Measurements from ENCODE around the gene PSME1. TPM values are rescaled to one million over a fixed set of nuclear protein-coding genes. Genes with fewer than 3 reads are reported as not detected.

The PSME1 gene
- total RNA-seq, 2 donors from 2014 or later: 361 to 375 TPM

DNA sequence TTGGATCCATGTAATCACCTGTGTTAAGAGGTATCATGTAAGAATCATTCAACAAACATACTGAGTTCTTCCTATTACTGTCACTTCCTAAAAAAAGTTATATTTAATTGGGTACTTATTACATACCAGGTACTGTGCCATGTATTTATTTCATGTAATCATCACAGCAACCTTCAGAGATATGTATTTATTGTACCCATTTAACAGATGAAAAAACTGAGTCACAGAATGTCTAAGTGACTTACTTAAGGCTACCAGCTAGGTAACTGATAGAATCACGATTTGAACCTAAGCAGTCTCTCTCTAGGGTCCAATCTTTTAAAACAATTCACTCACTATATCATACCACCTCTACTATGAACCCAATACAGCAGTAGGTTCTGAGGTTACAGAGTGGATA lies 8.5 kb downstream of the PSME1 start:
- H3K36me3 Mint-ChIP-seq (ENCODE audit: low read depth): peaks cover 85% of the 10 kb centered on the region
- H3K9me3 Mint-ChIP-seq: no peaks in the 10 kb centered on the region
- peaks cover 46% of the 10 kb centered on the region for H3K4me1 Mint-ChIP-seq
- no peaks in the 10 kb centered on the region for H3K27me3 Mint-ChIP-seq
- peak overlapping the region; percentile 91 for H3K4me3 Mint-ChIP-seq
- no peak overlapping the region for H3K27ac Mint-ChIP-seq
- ATAC-seq (replicated peaks): no peak

DNA sequence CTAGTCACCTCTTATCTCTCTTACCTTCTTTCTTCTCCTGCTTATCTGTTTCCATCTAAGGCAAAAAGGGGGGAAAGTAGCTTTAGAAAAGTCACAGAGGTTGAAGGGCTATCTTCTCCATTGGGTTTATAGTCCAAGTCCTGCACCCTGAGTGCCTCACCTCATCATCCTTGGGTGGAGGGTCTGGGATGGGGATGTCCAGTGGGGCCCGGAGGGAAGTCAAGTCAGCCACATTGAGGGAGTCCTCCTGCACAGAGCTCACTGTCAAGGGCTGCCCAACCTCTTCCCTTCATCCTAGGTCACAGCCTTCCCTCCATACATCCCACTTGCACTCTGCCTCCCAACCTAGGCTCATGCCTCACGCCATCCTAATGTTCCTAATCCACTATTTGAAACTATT lies 9.2 kb downstream of the PSME1 start:
- Mint-ChIP-seq H3K9me3 (no peaks in the 10 kb centered on the region), H3K36me3 (ENCODE audit: low read depth) (peaks cover 85% of the 10 kb centered on the region), H3K4me1 (peaks cover 46% of the 10 kb centered on the region), H3K4me3 (peak overlapping the region; percentile 91), H3K27me3 (no peaks in the 10 kb centered on the region), H3K27ac (peak overlapping the region; percentile 85)
- no peak for ATAC-seq (replicated peaks)

DNA sequence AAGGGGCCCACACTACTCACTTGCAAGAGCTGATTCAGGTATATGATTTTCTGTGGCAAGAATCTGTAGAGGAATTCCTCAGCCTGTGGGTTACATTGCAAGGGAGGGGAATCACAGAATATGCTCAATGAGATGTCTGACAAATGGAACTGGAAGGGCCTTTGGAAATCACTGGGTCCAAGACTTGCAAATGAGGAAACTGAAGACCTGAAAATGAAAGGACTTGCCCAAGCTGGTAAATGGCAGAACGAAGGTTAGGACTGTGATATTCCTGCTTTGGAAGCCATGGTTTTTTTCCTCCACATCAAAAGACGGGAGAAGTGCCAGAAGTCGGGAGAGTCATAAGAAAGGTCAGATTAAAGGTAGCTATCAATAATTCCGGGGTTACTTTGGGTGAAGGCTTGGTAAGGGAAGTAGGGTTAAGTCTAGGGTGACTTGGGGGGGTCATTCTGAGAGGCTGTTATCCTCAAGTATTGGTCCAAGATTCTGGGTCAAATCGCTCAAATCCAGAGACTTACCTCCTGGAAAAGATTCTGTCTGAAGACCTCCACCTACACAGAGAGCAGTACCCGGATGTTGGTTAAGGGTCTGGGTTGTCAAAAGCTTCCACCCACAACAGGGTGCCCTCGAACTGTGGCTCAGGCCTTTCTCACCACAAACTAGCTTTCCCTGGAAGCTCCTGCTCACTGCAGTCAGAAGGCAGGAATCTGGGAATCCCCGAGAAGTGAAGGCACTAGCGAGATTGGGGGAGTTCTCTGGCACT lies 9.9 kb downstream of the PSME1 start:
- Mint-ChIP-seq H3K27ac (peak overlapping the region; percentile 85), H3K4me3 (peak overlapping the region; percentile 91), H3K36me3 (ENCODE audit: low read depth) (peaks cover 85% of the 10 kb centered on the region), H3K9me3 (no peaks in the 10 kb centered on the region), H3K27me3 (no peaks in the 10 kb centered on the region), H3K4me1 (peaks cover 46% of the 10 kb centered on the region)
- ATAC-seq (replicated peaks): no peak

DNA sequence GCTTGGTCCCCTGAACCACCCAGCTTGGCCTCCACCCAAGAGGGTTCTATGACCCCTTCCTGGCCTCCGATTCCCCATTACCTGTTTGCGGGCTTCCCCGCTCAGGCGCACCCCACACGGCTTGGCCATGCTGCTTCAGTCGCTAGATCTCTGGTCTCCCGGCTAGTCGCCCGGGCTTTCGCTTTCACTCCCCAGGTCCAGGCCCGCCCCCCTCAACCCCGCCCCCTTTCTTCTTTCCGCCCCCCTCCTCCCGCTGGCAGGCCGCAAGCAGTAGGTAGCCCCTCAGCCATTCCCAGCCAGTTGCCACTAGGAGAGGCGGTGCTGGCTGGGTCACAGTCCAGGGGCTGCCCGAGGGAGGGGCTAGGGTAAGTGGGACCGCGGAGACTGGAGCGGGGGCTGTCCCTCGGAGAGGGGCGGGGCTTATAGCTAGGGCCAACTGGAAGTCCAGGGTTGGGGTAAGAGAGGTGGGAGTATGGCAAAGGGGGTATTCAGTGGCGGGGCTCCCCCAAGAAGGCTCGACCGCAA lies 10.5 kb downstream of the PSME1 start, which contains the start of gene PSME2:
PSME2 (minus strand) TSS at position 158 of the 525 bp plus-strand sequence; CDS start at position 129, 29 bp downstream.
- peaks cover 46% of the 10 kb centered on the region for H3K4me1 Mint-ChIP-seq
- peaks cover 85% of the 10 kb centered on the region for H3K36me3 Mint-ChIP-seq (ENCODE audit: low read depth)
- no peaks in the 10 kb centered on the region for H3K27me3 Mint-ChIP-seq
- no peaks in the 10 kb centered on the region for H3K9me3 Mint-ChIP-seq
- H3K4me3 Mint-ChIP-seq: peak within 1 kb of the TSS; percentile 91
- ATAC-seq (replicated peaks): peak; percentile 74
- peak within 1 kb of the TSS; percentile 85 for H3K27ac Mint-ChIP-seq

DNA sequence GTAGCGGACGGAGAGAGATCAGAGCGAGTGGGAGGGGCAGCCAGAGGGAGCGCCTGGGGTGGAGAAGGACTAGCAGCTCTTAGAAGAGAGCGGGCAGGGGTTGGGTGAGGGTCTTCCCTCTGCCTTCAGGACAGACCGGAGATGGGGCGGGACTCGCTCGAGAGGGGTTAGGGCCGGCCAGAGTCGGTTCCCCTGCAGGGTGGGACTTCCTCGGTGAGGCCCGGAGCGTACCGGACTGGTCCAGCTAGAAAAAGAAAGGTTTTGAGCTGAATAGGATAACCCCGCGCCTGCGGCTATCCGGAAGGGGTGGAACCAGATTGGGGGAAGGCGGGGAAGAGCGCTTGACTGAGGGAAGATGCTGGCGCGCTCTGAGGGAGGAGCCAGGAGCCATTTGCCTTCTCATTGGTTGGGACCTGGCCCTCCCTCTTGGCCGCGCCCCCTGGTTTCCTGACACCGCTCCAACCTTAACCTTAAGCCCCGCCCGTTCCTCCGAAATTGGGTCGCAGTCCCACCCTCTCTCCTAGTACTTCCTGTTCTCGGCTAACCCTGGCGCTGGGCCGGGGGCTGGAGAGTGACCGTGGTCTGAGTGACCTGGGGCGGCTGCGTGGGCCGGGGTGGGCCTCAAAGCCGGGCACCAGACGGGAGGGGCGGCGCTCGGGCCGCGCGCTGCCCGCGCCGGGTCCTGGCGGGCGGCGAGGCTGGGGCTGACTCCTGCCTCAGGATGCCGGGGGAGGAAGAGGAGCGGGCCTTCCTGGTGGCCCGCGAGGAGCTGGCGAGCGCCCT lies 11.2 kb downstream of the PSME1 start, which contains the start of gene RNF31:
RNF31 (plus strand) TSS at position 521 of the 783 bp plus-strand sequence; CDS start at position 722, 201 bp downstream.
- Mint-ChIP-seq H3K4me1 (peaks cover 42% of the 10 kb centered on the region), H3K9me3 (no peaks in the 10 kb centered on the region), H3K27me3 (no peaks in the 10 kb centered on the region), H3K27ac (peak within 1 kb of the TSS; percentile 85), H3K4me3 (peak within 1 kb of the TSS; percentile 91), H3K36me3 (ENCODE audit: low read depth) (peaks cover 85% of the 10 kb centered on the region)
- ATAC-seq (replicated peaks): peak; percentile 91

DNA sequence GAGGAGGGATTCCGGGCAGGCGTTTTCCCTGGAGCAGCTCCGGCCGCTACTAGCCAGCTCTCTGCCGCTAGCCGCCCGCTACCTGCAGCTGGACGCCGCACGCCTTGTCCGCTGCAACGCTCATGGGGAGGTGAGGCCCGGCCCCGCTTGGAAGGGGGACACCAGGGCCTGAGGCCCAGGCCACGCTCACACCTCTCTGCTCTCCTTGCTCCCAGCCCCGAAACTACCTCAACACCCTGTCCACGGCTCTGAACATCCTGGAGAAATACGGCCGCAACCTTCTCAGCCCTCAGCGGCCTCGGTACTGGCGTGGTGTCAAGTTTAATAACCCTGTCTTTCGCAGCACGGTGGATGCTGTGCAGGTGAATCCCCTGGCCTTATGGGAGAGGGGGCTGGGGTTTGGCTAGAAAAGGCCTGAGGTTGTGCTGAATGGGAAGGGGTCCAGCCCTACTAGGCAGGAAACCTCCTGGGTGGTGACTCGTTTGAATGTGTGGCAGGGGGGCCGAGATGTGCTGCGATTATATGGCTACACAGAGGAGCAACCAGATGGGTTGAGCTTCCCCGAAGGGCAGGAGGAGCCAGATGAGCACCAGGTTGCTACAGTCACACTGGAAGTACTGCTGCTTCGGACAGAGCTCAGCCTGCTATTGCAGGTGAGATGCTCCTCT lies 11.9 kb downstream of the PSME1 start:
- Mint-ChIP-seq H3K27me3 (no peaks in the 10 kb centered on the region), H3K36me3 (ENCODE audit: low read depth) (peaks cover 85% of the 10 kb centered on the region), H3K4me3 (peak overlapping the region; percentile 91), H3K9me3 (no peaks in the 10 kb centered on the region), H3K4me1 (peaks cover 38% of the 10 kb centered on the region), H3K27ac (peak overlapping the region; percentile 85)
- no peak for ATAC-seq (replicated peaks)

DNA sequence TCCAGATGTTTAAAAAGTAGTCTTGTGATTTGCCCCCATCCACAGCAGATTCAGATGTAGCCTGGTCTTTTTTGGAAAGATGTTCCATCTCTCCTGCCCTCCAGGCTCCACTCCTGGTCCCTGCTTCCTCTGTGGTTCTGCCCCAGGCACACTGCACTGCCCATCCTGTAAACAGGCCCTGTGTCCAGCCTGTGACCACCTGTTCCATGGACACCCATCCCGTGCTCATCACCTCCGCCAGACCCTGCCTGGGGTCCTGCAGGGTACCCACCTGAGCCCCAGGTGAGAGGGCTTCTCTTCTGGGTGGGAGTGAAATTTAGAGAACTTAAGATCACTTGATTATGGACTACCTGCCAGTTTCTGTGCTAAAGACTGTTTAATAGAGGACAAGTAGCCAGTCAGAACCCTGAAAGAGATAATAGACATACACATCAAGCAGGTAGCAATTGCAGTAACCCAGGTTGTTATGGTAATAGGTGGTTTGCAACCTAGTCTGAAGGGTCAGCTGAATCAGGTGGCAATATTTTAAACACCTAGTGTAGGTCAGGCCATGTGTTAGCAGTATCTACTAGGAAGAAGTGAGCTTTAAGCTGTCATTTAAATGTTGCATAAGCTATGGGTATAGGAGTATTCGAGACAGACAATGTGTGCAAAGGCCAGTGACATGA lies 13.4 kb downstream of the PSME1 start:
- no peak for ATAC-seq (replicated peaks)
- Mint-ChIP-seq H3K4me3 (peak overlapping the region; percentile 91), H3K4me1 (peaks cover 26% of the 10 kb centered on the region), H3K27ac (peak overlapping the region; percentile 85), H3K9me3 (no peaks in the 10 kb centered on the region), H3K36me3 (ENCODE audit: low read depth) (peaks cover 78% of the 10 kb centered on the region), H3K27me3 (no peaks in the 10 kb centered on the region)

DNA sequence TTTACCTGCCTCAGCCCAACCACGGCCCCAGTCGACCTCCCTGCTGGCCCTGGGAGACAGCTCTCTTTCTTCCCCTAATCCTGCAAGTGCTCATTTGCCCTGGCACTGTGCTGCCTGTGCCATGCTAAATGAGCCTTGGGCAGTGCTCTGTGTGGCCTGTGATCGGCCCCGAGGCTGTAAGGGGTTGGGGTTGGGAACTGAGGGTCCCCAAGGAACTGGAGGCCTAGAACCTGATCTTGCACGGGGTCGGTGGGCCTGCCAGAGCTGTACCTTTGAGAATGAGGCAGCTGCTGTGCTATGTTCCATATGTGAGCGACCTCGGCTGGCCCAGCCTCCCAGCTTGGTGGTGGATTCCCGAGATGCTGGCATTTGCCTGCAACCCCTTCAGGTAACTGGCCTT lies 14.1 kb downstream of the PSME1 start:
- peaks cover 23% of the 10 kb centered on the region for H3K4me1 Mint-ChIP-seq
- no peak overlapping the region for H3K27ac Mint-ChIP-seq
- no peaks in the 10 kb centered on the region for H3K27me3 Mint-ChIP-seq
- no peak for ATAC-seq (replicated peaks)
- peaks cover 78% of the 10 kb centered on the region for H3K36me3 Mint-ChIP-seq (ENCODE audit: low read depth)
- no peak overlapping the region for H3K4me3 Mint-ChIP-seq
- H3K9me3 Mint-ChIP-seq: no peaks in the 10 kb centered on the region

DNA sequence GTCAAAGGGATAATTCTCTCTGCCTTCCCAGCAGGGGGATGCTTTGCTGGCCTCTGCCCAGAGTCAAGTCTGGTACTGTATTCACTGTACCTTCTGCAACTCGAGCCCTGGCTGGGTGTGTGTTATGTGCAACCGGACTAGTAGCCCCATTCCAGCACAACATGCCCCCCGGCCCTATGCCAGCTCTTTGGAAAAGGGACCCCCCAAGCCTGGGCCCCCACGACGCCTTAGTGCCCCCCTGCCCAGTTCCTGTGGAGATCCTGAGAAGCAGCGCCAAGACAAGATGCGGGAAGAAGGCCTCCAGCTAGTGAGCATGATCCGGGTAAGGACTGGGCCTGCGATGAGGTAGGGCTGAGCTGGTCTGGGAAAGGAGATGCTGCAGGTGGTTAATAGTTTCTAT lies 14.6 kb downstream of the PSME1 start:
- Mint-ChIP-seq H3K4me1 (peaks cover 18% of the 10 kb centered on the region), H3K4me3 (no peak overlapping the region), H3K36me3 (ENCODE audit: low read depth) (peaks cover 78% of the 10 kb centered on the region), H3K9me3 (no peaks in the 10 kb centered on the region), H3K27me3 (no peaks in the 10 kb centered on the region), H3K27ac (no peak overlapping the region)
- no peak for ATAC-seq (replicated peaks)

DNA sequence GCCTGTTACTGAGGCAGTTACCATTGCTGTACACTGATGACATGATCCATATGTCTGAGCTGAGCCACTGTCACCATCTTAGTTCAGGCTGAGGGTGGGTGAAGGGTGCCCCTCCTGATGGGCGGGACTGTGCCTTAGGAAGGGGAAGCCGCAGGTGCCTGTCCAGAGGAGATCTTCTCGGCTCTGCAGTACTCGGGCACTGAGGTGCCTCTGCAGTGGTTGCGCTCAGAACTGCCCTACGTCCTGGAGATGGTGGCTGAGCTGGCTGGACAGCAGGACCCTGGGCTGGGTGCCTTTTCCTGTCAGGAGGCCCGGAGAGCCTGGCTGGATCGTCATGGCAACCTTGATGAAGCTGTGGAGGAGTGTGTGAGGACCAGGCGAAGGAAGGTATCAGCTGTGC lies 15.0 kb downstream of the PSME1 start:
- no peaks in the 10 kb centered on the region for H3K9me3 Mint-ChIP-seq
- H3K27me3 Mint-ChIP-seq: no peaks in the 10 kb centered on the region
- H3K4me3 Mint-ChIP-seq: no peak overlapping the region
- peaks cover 15% of the 10 kb centered on the region for H3K4me1 Mint-ChIP-seq
- H3K36me3 Mint-ChIP-seq (ENCODE audit: low read depth): peaks cover 78% of the 10 kb centered on the region
- no peak overlapping the region for H3K27ac Mint-ChIP-seq
- no peak for ATAC-seq (replicated peaks)

DNA sequence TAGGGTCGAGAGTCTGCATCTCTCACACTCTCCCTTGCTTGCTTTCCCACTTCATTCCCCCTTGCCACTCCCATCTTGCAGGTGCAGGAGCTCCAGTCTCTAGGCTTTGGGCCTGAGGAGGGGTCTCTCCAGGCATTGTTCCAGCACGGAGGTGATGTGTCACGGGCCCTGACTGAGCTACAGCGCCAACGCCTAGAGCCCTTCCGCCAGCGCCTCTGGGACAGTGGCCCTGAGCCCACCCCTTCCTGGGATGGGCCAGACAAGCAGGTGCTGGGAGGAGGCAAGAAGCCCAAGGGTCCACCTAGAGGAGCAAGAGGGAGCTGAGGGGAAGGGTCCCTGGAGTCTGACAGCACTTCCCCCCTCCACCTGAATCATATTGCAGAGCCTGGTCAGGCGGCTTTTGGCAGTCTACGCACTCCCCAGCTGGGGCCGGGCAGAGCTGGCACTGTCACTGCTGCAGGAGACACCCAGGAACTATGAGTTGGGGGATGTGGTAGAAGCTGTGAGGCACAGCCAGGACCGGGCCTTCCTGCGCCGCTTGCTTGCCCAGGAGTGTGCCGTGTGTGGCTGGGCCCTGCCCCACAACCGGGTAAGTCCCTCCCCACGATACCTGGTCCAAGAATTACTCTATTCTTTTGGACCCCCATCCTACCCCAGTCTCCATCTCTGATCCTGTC lies 15.5 kb downstream of the PSME1 start:
- H3K4me3 Mint-ChIP-seq: no peak overlapping the region
- H3K9me3 Mint-ChIP-seq: no peaks in the 10 kb centered on the region
- ATAC-seq (replicated peaks): no peak
- H3K27me3 Mint-ChIP-seq: no peaks in the 10 kb centered on the region
- peaks cover 78% of the 10 kb centered on the region for H3K36me3 Mint-ChIP-seq (ENCODE audit: low read depth)
- no peak overlapping the region for H3K27ac Mint-ChIP-seq
- peaks cover 15% of the 10 kb centered on the region for H3K4me1 Mint-ChIP-seq

DNA sequence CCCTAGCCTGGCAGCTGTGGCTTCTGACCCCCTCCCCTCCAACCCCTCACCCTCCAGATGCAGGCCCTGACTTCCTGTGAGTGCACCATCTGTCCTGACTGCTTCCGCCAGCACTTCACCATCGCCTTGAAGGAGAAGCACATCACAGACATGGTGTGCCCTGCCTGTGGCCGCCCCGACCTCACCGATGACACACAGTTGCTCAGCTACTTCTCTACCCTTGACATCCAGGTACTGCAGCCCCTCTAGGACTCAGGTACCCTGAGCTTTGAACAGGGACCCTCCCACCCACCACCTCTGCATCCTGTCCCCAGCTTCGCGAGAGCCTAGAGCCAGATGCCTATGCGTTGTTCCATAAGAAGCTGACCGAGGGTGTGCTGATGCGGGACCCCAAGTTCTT lies 19.1 kb downstream of the PSME1 start:
- no peaks in the 10 kb centered on the region for H3K27me3 Mint-ChIP-seq
- ATAC-seq (replicated peaks): no peak
- no peaks in the 10 kb centered on the region for H3K9me3 Mint-ChIP-seq
- peaks cover 93% of the 10 kb centered on the region for H3K36me3 Mint-ChIP-seq (ENCODE audit: low read depth)
- no peaks in the 10 kb centered on the region for H3K4me1 Mint-ChIP-seq
- H3K27ac Mint-ChIP-seq: peak overlapping the region; percentile 58
- no peak overlapping the region for H3K4me3 Mint-ChIP-seq

DNA sequence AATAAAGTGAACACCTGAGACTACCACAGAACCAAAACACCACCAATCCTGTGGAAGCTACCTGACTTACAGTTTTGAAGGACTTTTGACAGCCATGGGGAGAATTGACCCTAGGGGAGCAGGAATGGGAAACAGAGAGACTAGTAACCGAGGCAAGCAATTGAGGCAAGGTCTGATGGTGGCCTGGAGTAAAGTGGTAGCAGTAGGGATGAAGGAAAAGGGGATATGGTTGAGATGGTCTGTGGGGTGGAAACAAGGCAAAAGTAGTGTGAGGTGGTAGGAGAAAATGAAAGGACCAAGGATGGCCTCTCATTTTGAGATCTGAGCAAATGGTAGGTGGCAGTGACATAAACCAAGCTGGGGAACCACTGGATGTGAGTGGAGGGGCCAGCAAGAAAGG lies 20.8 kb downstream of the PSME1 start:
- peak overlapping the region; percentile 67 for H3K27ac Mint-ChIP-seq
- ATAC-seq (replicated peaks): no peak
- no peaks in the 10 kb centered on the region for H3K9me3 Mint-ChIP-seq
- peaks cover 5% of the 10 kb centered on the region for H3K4me1 Mint-ChIP-seq
- H3K27me3 Mint-ChIP-seq: no peaks in the 10 kb centered on the region
- no peak overlapping the region for H3K4me3 Mint-ChIP-seq
- H3K36me3 Mint-ChIP-seq (ENCODE audit: low read depth): peaks cover 93% of the 10 kb centered on the region

All from activated T-helper 17 cell treated with anti-CD3 and anti-CD28 coated beads, Interleukin-2, amount 50 U/mL, for 72 hours (primary cell).